H1 (cell line): Measurements from ENCODE around the gene ZNF691. TPM values are rescaled to one million over a fixed set of nuclear protein-coding genes. Genes with fewer than 3 reads are reported as not detected.

Experiments used
- CTCF ChIP-seq, 3 experiments: IDR thresholded peaks; 1 replicate in 2 of 3; 2 replicates in 1 of 3; pipeline versions ENCODE4 v1.5.1 to v1.6.1; 2011; ENCODE audit warnings: low read length in 3 of 3, mild to moderate bottlenecking in 3 of 3, inconsistent platforms in 2 of 3, low read depth in 1 of 3, moderate library complexity in 1 of 3; ENCODE audit not compliant: insufficient read depth in 1 of 3; ENCODE audit errors: control extremely low read depth in 1 of 3
- EGR1 ChIP-seq: IDR thresholded peaks from 2 replicates; pipeline ENCODE4 v1.6.1; 2011; ENCODE audit warnings: low read depth, low read length, borderline replicate concordance
- polyA plus RNA-seq, 7 experiments: library from polyadenylated mRNA; depleted of rRNA in 3 of 7; stranded (reverse) in 5 of 7; unstranded in 2 of 7; fragments of >200 nt in 5 of 7; fragments of 200-250 nt in 2 of 7; gene quantifications; 1 replicate in 5 of 7; 2 replicates in 1 of 7; 4 replicates in 1 of 7; pipeline versions ENCODE4 v1.2.1 to v1.2.3, GENCODE V29; 2011 to 2013; ENCODE audit warnings: missing spikeins in 2 of 7, mixed read lengths in 2 of 7
- total RNA-seq: library from RNA; stranded (reverse); fragmentation: NEBNext Ultra II Directional; extraction: Animal tissue kit (Norgen Biotek cat#: 25700); gene quantifications from 2 replicates; pipeline ENCODE4 v1.2.1, GENCODE V29; 2021

ZNF691 gene
- total and polyA plus RNA-seq, 2 of the 8 experiments (the other 6 are each of a cell fraction or from before 2014, with no cell fraction given): 19.5 TPM

- TF ChIP-seq CTCF (IDR thresholded peaks at IDR 0.05; ENCODE audit: control extremely low read depth in 1 of 3, insufficient read depth in 1 of 3, low read depth in 1 of 3, low read length in 3 of 3) (no peak), EGR1 (no peak)
These were observed 4.8 kb upstream of the ZNF691 start (continued) for GRCh38 chr1:42841440-42842147.
